Stomach (tissue), 9 donors: Measurements from ENCODE around the gene LZTR1. TPM values are rescaled to one million over a fixed set of nuclear protein-coding genes. Genes with fewer than 3 reads are reported as not detected.

Experiments used
- DNase-seq, 2 donors: peaks; one replicate each; pipeline versions ENCODE4 v3.0.0 to v3.0.0-alpha.2; 2013 to 2019
- H3K27ac ChIP-seq, 5 donors: fragments of 200-600 bp in 4 of 5; sonication (generic) in 4 of 5; one replicate each; pipeline ENCODE4 v1.5.1; 2013 to 2019; ENCODE audit warnings: mild to moderate bottlenecking in 1 of 5, moderate library complexity in 1 of 5
- H3K27me3 ChIP-seq, 3 donors: fragments of 200-600 bp; sonication (generic); one replicate each; pipeline ENCODE4 v1.5.1; 2017 to 2019; ENCODE audit warnings: mixed run types in 1 of 3
- H3K36me3 ChIP-seq, 4 donors: fragments of 200-600 bp; sonication (generic); 1 replicate in 3 of 4; 2 replicates in 1 of 4; pipeline ENCODE4 v1.5.1; 2016 to 2019
- H3K4me1 ChIP-seq, 4 donors: fragments of 200-600 bp; sonication (generic); one replicate each; pipeline ENCODE4 v1.5.1; 2016 to 2019
- H3K4me3 ChIP-seq, 4 donors: fragments of 200-600 bp; sonication (generic) in 3 of 4; one replicate each; pipeline ENCODE4 v1.5.1; 2016 to 2019; ENCODE audit warnings: mild to moderate bottlenecking in 1 of 4
- H3K9me3 ChIP-seq, 4 donors: fragments of 200-600 bp; sonication (generic); one replicate each; pipeline ENCODE4 v1.5.1; 2016 to 2019
- EP300 ChIP-seq: sonication (generic); formaldehyde crosslinking; IDR thresholded peaks from one replicate; pipeline ENCODE4 v1.6.1; 2017; ENCODE audit warnings: antibody characterized with exemption
- POLR2A ChIP-seq, 4 donors: fragments of 450-650 bp; IDR thresholded peaks; one replicate each; pipeline ENCODE4 v1.6.1; 2016; ENCODE audit warnings: antibody characterized with exemption in 4 of 4, control low read depth in 2 of 4, mild to moderate bottlenecking in 1 of 4, moderate library complexity in 1 of 4
- POLR2AphosphoS5 ChIP-seq, 3 donors: sonication (generic); formaldehyde crosslinking; IDR thresholded peaks; one replicate each; pipeline ENCODE4 v1.6.1; 2016; ENCODE audit warnings: antibody characterized with exemption in 3 of 3
- WGBS, 5 donors: extraction: QIAGEN DNeasy Blood & Tissue Kit in 3 of 5; methylation state at CpG; one replicate each; pipeline versions ENCODE4 v1.1.5 to v1.1.7; 2013 to 2018; 5-methylcytosine and 5-hydroxymethylcytosine counted together
- intact Hi-C: fragments of 100-400 bp; cut with DNase I; formaldehyde crosslinking; loops from one replicate; pipeline ENCODE4 v1.15.1; 2023; ENCODE audit warnings: low total_unique reads
- polyA plus RNA-seq, 3 donors: library from polyadenylated mRNA; stranded (reverse); fragments of 200-250 nt; gene quantifications; one replicate each; pipeline ENCODE4 v1.2.3, GENCODE V29; 2013
- total RNA-seq, 5 donors: library from RNA; depleted of rRNA; stranded (reverse); fragments of >200 nt; gene quantifications; one replicate each; pipeline versions ENCODE4 v1.1.0 to v1.2.3, GENCODE V29; 2014 to 2016
- TF ChIP-seq, protein P1 (sequence below), 7 experiments: fragments of 450-650 bp in 4 of 7; fragments of 200-600 bp in 3 of 7; sonication (generic) in 3 of 7; IDR thresholded peaks; one replicate each; pipeline ENCODE4 v1.5.1; 2016 to 2019; ENCODE audit warnings: antibody characterized with exemption in 7 of 7, control low read depth in 2 of 7, mild to moderate bottlenecking in 1 of 7
- donor health status: healthy with polysubstance abuse.
- donor health status: Bipolar disorder and iron deficiency.
- donor health status: healthy.

Gene LZTR1
- total and polyA plus RNA-seq, 8 donors, result 13.7 to 148 (median 29.5) TPM

DNA sequence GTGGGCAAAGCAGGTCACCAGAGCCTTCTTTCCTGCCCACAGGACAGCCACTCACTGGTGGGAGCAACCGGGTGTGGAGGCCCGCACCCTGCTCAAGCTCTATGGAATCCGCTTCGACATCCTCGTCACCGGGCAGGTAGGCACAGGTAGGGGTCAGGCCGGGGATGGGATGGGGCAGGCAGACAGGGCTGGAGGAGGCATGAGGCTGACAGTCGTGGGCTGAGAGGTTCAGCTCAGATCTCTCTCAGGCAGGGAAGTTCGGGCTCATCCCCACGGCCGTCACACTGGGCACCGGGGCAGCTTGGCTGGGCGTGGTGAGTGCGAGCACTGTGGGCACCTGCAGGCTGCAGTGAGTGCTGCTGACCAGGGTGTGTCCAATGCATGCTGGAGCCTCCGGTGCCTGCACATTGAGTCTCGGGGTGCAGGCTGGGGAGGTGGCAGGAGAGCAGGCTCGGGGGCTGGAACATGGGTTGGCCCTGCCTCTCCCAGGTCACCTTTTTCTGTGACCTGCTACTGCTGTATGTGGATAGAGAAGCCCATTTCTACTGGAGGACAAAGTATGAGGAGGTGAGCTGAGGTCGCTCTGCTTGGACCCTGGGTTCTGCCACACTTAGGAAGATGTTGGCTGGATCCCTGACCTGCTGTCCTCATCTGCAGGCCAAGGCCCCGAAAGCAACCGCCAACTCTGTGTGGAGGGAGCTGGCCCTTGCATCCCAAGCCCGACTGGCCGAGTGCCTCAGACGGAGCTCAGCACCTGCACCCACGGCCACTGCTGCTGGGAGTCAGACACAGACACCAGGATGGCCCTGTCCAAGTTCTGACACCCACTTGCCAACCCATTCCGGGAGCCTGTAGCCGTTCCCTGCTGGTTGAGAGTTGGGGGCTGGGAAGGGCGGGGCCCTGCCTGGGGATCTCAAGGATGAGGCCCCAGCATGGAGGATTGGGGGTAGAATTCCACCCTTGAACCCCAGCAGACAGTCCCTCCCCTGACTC, 44.0 kb downstream of the LZTR1 start:
- 84 to 91% (median 86%) methylated on average over 14 to 27 of the region's 27 CpGs for WGBS, 5 donors
- intact Hi-C loops, result loop anchor here (10.0 kb wide), 1 partner anchor 61 kb away; the partner anchor contains the start of gene AIFM3
- Histone ChIP-seq H3K4me1 (no peaks in the 10 kb centered on the region), H3K27me3 (peaks cover 0 to 28% (median 0%) of the 10 kb centered on the region in 3 donors), H3K27ac (no peak overlapping the region), H3K36me3 (no peaks in the 10 kb centered on the region), H3K4me3 (no peak overlapping the region), H3K9me3 (no peaks in the 10 kb centered on the region)
- no peak for DNase-seq
- TF ChIP-seq POLR2AphosphoS5 (IDR thresholded peaks at IDR 0.05) (no peak), POLR2A (IDR thresholded peaks at IDR 0.05) (no peak), EP300 (no peak)
- TF ChIP-seq, protein P1, sequence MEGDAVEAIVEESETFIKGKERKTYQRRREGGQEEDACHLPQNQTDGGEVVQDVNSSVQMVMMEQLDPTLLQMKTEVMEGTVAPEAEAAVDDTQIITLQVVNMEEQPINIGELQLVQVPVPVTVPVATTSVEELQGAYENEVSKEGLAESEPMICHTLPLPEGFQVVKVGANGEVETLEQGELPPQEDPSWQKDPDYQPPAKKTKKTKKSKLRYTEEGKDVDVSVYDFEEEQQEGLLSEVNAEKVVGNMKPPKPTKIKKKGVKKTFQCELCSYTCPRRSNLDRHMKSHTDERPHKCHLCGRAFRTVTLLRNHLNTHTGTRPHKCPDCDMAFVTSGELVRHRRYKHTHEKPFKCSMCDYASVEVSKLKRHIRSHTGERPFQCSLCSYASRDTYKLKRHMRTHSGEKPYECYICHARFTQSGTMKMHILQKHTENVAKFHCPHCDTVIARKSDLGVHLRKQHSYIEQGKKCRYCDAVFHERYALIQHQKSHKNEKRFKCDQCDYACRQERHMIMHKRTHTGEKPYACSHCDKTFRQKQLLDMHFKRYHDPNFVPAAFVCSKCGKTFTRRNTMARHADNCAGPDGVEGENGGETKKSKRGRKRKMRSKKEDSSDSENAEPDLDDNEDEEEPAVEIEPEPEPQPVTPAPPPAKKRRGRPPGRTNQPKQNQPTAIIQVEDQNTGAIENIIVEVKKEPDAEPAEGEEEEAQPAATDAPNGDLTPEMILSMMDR (IDR thresholded peaks at IDR 0.05), result no peak

DNA sequence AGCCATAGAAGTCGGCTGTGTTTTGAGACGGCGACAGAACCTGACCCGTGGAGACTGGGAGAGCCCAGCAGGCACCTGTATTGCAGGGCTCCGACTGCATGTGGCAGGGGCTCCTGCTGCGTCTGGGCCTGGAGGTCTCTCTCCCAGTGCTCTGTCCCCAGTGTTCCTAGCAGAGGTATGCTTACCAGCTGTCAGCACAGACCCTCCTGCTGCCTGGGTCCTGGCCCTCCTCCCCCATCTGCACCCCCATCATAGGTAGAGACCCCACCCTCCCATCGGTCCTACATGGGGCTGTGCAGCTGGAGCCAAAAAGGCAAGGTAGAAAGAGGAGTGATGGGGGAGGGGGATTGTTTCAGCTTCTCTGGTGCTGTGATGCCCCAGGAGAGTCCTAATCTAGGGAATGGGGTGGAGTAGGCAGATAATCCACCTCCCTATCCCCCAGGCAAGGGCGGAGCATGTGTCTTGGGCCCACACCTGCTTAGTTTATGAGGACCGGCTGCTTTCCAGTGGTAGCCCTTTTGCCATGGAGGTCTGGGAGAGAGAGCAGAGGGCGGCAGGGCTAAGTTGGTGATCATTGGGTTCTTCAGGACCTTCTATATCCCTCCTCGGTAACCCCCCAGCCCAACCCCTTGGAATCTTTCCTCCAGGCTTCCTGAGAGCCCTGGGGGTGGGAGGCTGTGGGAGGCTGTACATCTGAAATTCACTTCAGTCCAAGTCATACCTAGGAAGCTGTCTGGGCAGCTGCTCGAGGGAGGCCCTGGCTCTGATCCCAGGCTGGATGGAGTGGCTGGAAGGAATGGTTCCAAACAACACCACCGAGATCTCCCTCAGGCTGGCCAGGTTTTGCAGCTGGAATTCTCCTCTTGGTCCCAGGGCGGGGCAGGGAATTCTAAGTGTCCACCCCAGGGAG, 44.9 kb downstream of the LZTR1 start:
- Histone ChIP-seq H3K4me1 (peaks cover 4 to 7% (median 5%) of the 10 kb centered on the region in 4 donors), H3K27ac (no peak overlapping the region), H3K27me3 (peaks cover 0 to 38% (median 9%) of the 10 kb centered on the region in 3 donors), H3K36me3 (no peaks in the 10 kb centered on the region), H3K4me3 (no peak overlapping the region), H3K9me3 (no peaks in the 10 kb centered on the region)
- intact Hi-C loops, result loop anchor here (10.0 kb wide), 1 partner anchor 62 kb away; the partner anchor contains the start of gene AIFM3
- DNase-seq, result peak in 1 of 2 donors; percentile 51
- WGBS, 5 donors, result 59 to 72% (median 67%) methylated on average over 9 to 14 of the region's 14 CpGs
- TF ChIP-seq, protein P1 (IDR thresholded peaks at IDR 0.05), result no peak
- no peak for TF ChIP-seq EP300
- no peak for TF ChIP-seq POLR2AphosphoS5 (IDR thresholded peaks at IDR 0.05)
- no peak for TF ChIP-seq POLR2A (IDR thresholded peaks at IDR 0.05)

DNA sequence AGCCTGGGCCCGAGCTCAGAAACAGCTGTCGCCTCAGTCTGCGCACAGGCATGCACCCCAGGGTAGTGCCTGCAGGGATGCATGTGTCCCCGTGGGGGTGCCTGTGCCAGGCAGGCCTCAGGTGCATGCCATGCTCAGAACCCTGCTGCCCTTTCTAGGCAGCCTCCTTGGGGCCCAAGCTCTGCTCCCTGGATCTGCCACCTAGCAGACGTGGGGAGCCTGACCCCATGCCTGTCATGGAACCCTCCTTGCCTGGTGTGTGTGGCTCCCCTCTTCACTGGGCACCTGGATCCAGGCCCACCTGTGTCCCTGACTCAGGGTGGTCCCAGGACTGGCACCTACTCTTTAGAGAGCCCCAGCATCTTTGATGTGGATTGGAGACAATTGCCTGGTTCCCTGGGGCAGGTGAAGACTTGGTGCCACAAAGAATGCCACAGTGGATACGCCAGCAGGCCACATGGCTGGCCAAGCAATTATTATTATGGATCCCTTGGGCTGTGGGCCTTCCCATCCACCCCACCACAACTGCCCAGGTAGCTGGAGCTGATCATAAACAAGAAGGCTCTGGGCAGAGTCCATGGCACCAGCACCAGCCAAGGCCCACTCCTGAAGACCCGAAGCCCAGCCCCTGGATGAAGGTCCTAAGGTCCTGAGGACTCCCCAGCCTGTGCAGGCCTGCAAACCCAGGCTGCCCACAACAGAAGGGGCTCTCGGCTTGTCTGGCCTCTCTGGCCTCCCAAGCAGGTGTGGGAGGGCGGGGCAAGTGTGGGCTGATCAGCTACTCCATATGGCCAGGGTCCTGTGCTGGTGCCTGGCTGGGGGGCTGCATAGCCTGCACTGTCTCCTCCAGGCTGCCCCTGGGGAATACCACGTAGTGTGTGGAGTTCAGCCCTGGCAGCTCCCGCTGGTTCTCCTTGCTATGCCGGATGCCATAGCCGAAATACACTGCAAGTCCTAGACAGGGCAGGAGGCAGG, 46.5 kb downstream of the LZTR1 start:
- Histone ChIP-seq H3K9me3 (no peaks in the 10 kb centered on the region), H3K27ac (no peak overlapping the region), H3K4me1 (peaks cover 9 to 17% (median 12%) of the 10 kb centered on the region in 4 donors), H3K27me3 (peaks cover 0 to 53% (median 14%) of the 10 kb centered on the region in 3 donors), H3K36me3 (no peaks in the 10 kb centered on the region), H3K4me3 (no peak overlapping the region)
- no peak for TF ChIP-seq EP300
- no peak for TF ChIP-seq POLR2A (IDR thresholded peaks at IDR 0.05)
- TF ChIP-seq, protein P1 (IDR thresholded peaks at IDR 0.05), result no peak
- TF ChIP-seq POLR2AphosphoS5 (IDR thresholded peaks at IDR 0.05), result no peak
- 88 to 97% (median 93%) methylated on average over 6 to 13 of the region's 13 CpGs for WGBS, 5 donors
- DNase-seq, result no peak
- intact Hi-C loops, result loop anchor here (10.0 kb wide), 1 partner anchor 64 kb away; the partner anchor contains the start of gene AIFM3
